ENCODE data around the gene LCN2. TPM values are rescaled to one million over a fixed set of nuclear protein-coding genes. Genes with fewer than 3 reads are reported as not detected.

LCN2 gene
- total RNA-seq, 4 donors from 2014 or later: 6.0 to 45.7 (median 22.3) TPM

GRCh38 chr9:128120061-128120740 is 29.1 kb upstream of the LCN2 start:
- peaks cover 42% of the 10 kb centered on the region for H3K36me3 ChIP-seq
- no peaks in the 10 kb centered on the region for H3K9me3 ChIP-seq
- TF ChIP-seq POLR2AphosphoS5 (IDR thresholded peaks at IDR 0.05): no peak
- TF ChIP-seq POLR2A (IDR thresholded peaks at IDR 0.05): no peak
- TF ChIP-seq, protein P1, sequence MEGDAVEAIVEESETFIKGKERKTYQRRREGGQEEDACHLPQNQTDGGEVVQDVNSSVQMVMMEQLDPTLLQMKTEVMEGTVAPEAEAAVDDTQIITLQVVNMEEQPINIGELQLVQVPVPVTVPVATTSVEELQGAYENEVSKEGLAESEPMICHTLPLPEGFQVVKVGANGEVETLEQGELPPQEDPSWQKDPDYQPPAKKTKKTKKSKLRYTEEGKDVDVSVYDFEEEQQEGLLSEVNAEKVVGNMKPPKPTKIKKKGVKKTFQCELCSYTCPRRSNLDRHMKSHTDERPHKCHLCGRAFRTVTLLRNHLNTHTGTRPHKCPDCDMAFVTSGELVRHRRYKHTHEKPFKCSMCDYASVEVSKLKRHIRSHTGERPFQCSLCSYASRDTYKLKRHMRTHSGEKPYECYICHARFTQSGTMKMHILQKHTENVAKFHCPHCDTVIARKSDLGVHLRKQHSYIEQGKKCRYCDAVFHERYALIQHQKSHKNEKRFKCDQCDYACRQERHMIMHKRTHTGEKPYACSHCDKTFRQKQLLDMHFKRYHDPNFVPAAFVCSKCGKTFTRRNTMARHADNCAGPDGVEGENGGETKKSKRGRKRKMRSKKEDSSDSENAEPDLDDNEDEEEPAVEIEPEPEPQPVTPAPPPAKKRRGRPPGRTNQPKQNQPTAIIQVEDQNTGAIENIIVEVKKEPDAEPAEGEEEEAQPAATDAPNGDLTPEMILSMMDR (IDR thresholded peaks at IDR 0.05): no peak
- TF ChIP-seq EP300 (IDR thresholded peaks at IDR 0.05): no peak
- DNase-seq (ENCODE audit: low spot score in 2 of 2): peak in 1 of 2 donors; percentile 59
- H3K4me1 ChIP-seq: peaks cover 12% of the 10 kb centered on the region
- 81% methylated on average over 15 of the region's 20 CpGs for WGBS
- H3K4me3 ChIP-seq: no peak overlapping the region
- H3K27ac ChIP-seq: no peak overlapping the region
- H3K27me3 ChIP-seq: no peaks in the 10 kb centered on the region

DNA sequence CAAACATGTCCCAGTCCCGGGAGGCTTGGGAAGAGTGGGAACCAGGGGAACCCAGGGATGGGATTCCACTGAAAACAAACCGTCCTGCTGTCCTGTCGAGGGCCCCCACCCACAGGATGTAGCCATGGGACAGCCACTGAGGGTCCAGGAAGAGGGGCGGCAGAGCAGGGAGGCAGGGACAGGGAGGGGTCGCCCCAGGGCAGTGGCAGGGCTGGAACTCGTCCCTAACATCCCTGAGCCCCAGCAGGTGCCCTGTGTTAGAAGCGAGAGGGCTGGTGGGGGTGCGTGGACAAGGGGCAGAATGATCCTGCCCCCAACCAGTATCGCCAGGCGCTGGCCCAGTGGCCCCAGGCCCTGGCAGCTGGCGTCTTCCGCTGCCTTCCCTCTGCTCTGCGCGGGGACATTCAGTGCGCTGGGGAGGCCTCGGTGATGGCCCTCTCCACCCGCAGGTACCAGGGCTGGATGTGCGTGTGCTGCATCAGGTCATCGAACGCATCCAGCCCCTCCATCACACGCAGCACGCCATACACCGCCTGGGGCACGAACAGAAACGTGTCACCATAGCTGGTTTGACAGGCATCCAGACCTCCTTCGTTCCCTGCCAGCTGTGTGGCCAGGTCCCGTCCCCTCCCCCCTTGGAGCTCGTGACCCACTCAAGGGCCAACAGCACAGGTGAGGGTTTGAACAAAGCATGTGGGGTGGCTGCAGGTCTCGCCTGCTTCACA is 28.4 kb upstream of the LCN2 start:
- DNase-seq (ENCODE audit: low spot score in 2 of 2): peak in 1 of 2 donors; percentile 62
- Histone ChIP-seq H3K4me3 (no peak overlapping the region), H3K4me1 (peaks cover 19% of the 10 kb centered on the region), H3K27ac (no peak overlapping the region), H3K27me3 (no peaks in the 10 kb centered on the region), H3K9me3 (no peaks in the 10 kb centered on the region), H3K36me3 (peaks cover 42% of the 10 kb centered on the region)
- TF ChIP-seq POLR2A (IDR thresholded peaks at IDR 0.05) (no peak), EP300 (IDR thresholded peaks at IDR 0.05) (no peak), POLR2AphosphoS5 (IDR thresholded peaks at IDR 0.05) (no peak)
- TF ChIP-seq, protein P1 (IDR thresholded peaks at IDR 0.05): no peak
- 81% methylated on average over 20 of the region's 29 CpGs for WGBS

- peaks cover 42% of the 10 kb centered on the region for H3K36me3 ChIP-seq
- no peak overlapping the region for H3K27ac ChIP-seq
- TF ChIP-seq, protein P1 (IDR thresholded peaks at IDR 0.05): no peak
- TF ChIP-seq EP300 (IDR thresholded peaks at IDR 0.05): no peak
- TF ChIP-seq POLR2A (IDR thresholded peaks at IDR 0.05): no peak
- no peak for TF ChIP-seq POLR2AphosphoS5 (IDR thresholded peaks at IDR 0.05)
- no peak for DNase-seq (ENCODE audit: low spot score in 2 of 2)
- no peaks in the 10 kb centered on the region for H3K9me3 ChIP-seq
- no peak overlapping the region for H3K4me3 ChIP-seq
- H3K4me1 ChIP-seq: peaks cover 25% of the 10 kb centered on the region
- no peaks in the 10 kb centered on the region for H3K27me3 ChIP-seq
- 92% methylated on average over 5 of the region's 5 CpGs for WGBS
These were observed 27.8 kb upstream of the LCN2 start for GRCh38 chr9:128121466-128121810.

- 85% methylated on average over 27 of the region's 27 CpGs for WGBS
- H3K9me3 ChIP-seq: no peaks in the 10 kb centered on the region
- H3K27ac ChIP-seq: no peak overlapping the region
- no peak for TF ChIP-seq EP300 (IDR thresholded peaks at IDR 0.05)
- TF ChIP-seq, protein P1 (IDR thresholded peaks at IDR 0.05): no peak
- TF ChIP-seq POLR2AphosphoS5 (IDR thresholded peaks at IDR 0.05): no peak
- TF ChIP-seq POLR2A (IDR thresholded peaks at IDR 0.05): no peak
- no peaks in the 10 kb centered on the region for H3K27me3 ChIP-seq
- H3K36me3 ChIP-seq: peaks cover 42% of the 10 kb centered on the region
- no peak overlapping the region for H3K4me3 ChIP-seq
- peak in 1 of 2 donors; percentile 60 for DNase-seq (ENCODE audit: low spot score in 2 of 2)
- peaks cover 32% of the 10 kb centered on the region for H3K4me1 ChIP-seq
These were observed 27.1 kb upstream of the LCN2 start for GRCh38 chr9:128121924-128122808.
